MCF 10A (cell line): ENCODE measurements around the gene ACAA1. TPM values are rescaled to one million over a fixed set of nuclear protein-coding genes. Genes with fewer than 3 reads are reported as not detected.

Experiments used
- BruUV-seq: library from RNA; stranded (reverse); fragments of 400-500 nt; replicated peaks from 2 replicates; lab custom pipeline; 2021; lab: Mats Ljungman, UMichigan
- CTCF ChIA-PET: fragments of 300-600 bp; sonication (Branson Sonifier 250); formaldehyde crosslinking; extraction: SDS; loops from one replicate; lab custom pipeline; 2021; ENCODE audit warnings: antibody characterized with exemption, inconsistent platforms; lab: Yijun Ruan, JAX
- POLR2A ChIA-PET: fragments of 300-600, 350-650 bp; sonication (Branson Sonifier 250); formaldehyde crosslinking; extraction: SDS; loops from one replicate; lab custom pipeline; 2020; ENCODE audit warnings: antibody characterized with exemption, inconsistent platforms; lab: Yijun Ruan, JAX
- DNase-seq: peaks from one replicate; pipeline ENCODE4 v3.0.0-alpha.2; 2018; ENCODE audit not compliant: unreplicated experiment
- H3K27ac Mint-ChIP-seq: one replicate; pipeline ENCODE4 v1.8.0; 2022; ENCODE audit warnings: mild to moderate bottlenecking, low read depth, mixed read lengths; ENCODE audit not compliant: unreplicated experiment
- H3K27me3 Mint-ChIP-seq: one replicate; pipeline ENCODE4 v1.8.0; 2022; ENCODE audit warnings: mixed read lengths; ENCODE audit not compliant: insufficient read depth, unreplicated experiment
- H3K36me3 Mint-ChIP-seq: one replicate; pipeline ENCODE4 v1.8.0; 2022; ENCODE audit warnings: mild to moderate bottlenecking, moderate library complexity, mixed read lengths; ENCODE audit not compliant: insufficient read depth, unreplicated experiment
- H3K4me1 Mint-ChIP-seq: one replicate; pipeline ENCODE4 v1.8.0; 2022; ENCODE audit warnings: mixed read lengths; ENCODE audit not compliant: insufficient read depth, unreplicated experiment
- H3K4me3 Mint-ChIP-seq: one replicate; pipeline ENCODE4 v1.8.0; 2022; ENCODE audit warnings: mild to moderate bottlenecking, moderate library complexity, mixed read lengths; ENCODE audit not compliant: unreplicated experiment
- H3K9me3 Mint-ChIP-seq: one replicate; pipeline ENCODE4 v1.8.0; 2022; ENCODE audit warnings: mixed read lengths; ENCODE audit not compliant: unreplicated experiment
- CTCF ChIP-seq: fragments of 200-600 bp; IDR thresholded peaks from one replicate; pipeline ENCODE4 v1.8.0; 2022; ENCODE audit warnings: antibody characterized with exemption, mild to moderate bottlenecking; ENCODE audit not compliant: unreplicated experiment
- intact Hi-C: fragments of 100-400 bp; cut with micrococcal nuclease; formaldehyde crosslinking; loops from 2 replicates; pipeline ENCODE4 v1.14.1; 2022
- total RNA-seq: library from RNA; stranded (reverse); gene quantifications from 2 replicates; pipeline ENCODE4 v1.2.3, GENCODE V29; 2022

The ACAA1 gene
- total RNA-seq, 1 experiment from 2014 or later: 46.7 TPM

GRCh38 chr3:38141952-38142273 lies 5.0 kb upstream of the ACAA1 start:
- no peak overlapping the region for H3K4me3 Mint-ChIP-seq
- TF ChIP-seq CTCF: no peak
- BruUV-seq: no TSS peak
- H3K36me3 Mint-ChIP-seq: no peaks in the 10 kb centered on the region
- no peak overlapping the region for H3K27ac Mint-ChIP-seq
- no peaks in the 10 kb centered on the region for H3K27me3 Mint-ChIP-seq
- H3K9me3 Mint-ChIP-seq: peaks cover 10% of the 10 kb centered on the region
- POLR2A ChIA-PET: interaction anchor here (0.6 to 8.1 kb wide), 4 partner anchors 13 to 202 kb away, joined by 3 to 199 read pairs (median 9); partner anchors contain the start of gene OXSR1
- H3K4me1 Mint-ChIP-seq: peaks cover 25% of the 10 kb centered on the region
- peak; percentile 58 for DNase-seq
- CTCF ChIA-PET: interaction anchor here (0.5 to 1.7 kb wide), 9 partner anchors 9 to 341 kb away, joined by 3 to 5 read pairs (median 3); no protein-coding TSS in a partner anchor
- intact Hi-C loops: no loop called here

- no TSS peak for BruUV-seq
- H3K4me3 Mint-ChIP-seq: no peak overlapping the region
- H3K9me3 Mint-ChIP-seq: peaks cover 4% of the 10 kb centered on the region
- H3K27me3 Mint-ChIP-seq: no peaks in the 10 kb centered on the region
- intact Hi-C loops: no loop called here
- peaks cover 26% of the 10 kb centered on the region for H3K4me1 Mint-ChIP-seq
- no peak overlapping the region for H3K27ac Mint-ChIP-seq
- TF ChIP-seq CTCF: no peak
- ChIA-PET CTCF (interaction anchor here (0.5 to 1.2 kb wide), 7 partner anchors 10 to 197 kb away, joined by 3 to 4 read pairs (median 3); no protein-coding TSS in a partner anchor), POLR2A (interaction anchor here (0.6 to 8.1 kb wide), 4 partner anchors 14 to 203 kb away, joined by 3 to 199 read pairs (median 9); partner anchors contain the start of gene OXSR1)
- no peak for DNase-seq
- H3K36me3 Mint-ChIP-seq: no peaks in the 10 kb centered on the region
Measured at GRCh38 chr3:38141173-38141951, 4.4 kb upstream of the ACAA1 start.

GRCh38 chr3:38140326-38141172 lies 3.6 kb upstream of the ACAA1 start:
- intact Hi-C loops: no loop called here
- BruUV-seq: no TSS peak
- peak overlapping the region; percentile 81 for H3K4me3 Mint-ChIP-seq
- no peaks in the 10 kb centered on the region for H3K36me3 Mint-ChIP-seq
- H3K27ac Mint-ChIP-seq: no peak overlapping the region
- TF ChIP-seq CTCF: no peak
- ChIA-PET POLR2A (interaction anchor here (1.2 to 8.1 kb wide), 3 partner anchors 15 to 32 kb away, joined by 3 to 199 read pairs (median 188); partner anchors contain the start of gene OXSR1), CTCF (interaction anchor here (0.5 to 2.3 kb wide), 8 partner anchors 10 to 340 kb away, joined by 3 to 10 read pairs (median 3); no protein-coding TSS in a partner anchor)
- no peak for DNase-seq
- H3K9me3 Mint-ChIP-seq: no peaks in the 10 kb centered on the region
- no peaks in the 10 kb centered on the region for H3K27me3 Mint-ChIP-seq
- peaks cover 32% of the 10 kb centered on the region for H3K4me1 Mint-ChIP-seq
